Prostate gland (tissue), 2 donors: ENCODE data around the gene ANG. TPM values are rescaled to one million over a fixed set of nuclear protein-coding genes. Genes with fewer than 3 reads are reported as not detected.

Experiments
- DNase-seq: peaks from one replicate; pipeline ENCODE4 v3.0.0-alpha.2; 2019; ENCODE audit warnings: low spot score
- H3K27ac ChIP-seq, 2 donors: fragments of 200-600 bp; sonication (generic); 2 replicates each; pipeline ENCODE4 v1.5.1; 2017 to 2019
- H3K27me3 ChIP-seq: fragments of 200-600 bp; sonication (generic); replicated peaks from 2 replicates; pipeline ENCODE4 v1.5.1; 2019; ENCODE audit not compliant: insufficient read depth
- H3K36me3 ChIP-seq, 2 donors: fragments of 200-600 bp; sonication (generic); 1 replicate in 1 of 2; 2 replicates in 1 of 2; pipeline versions ENCODE4 v1.5.1 to v1.8.1; 2017 to 2019
- H3K4me1 ChIP-seq: fragments of 200-600 bp; sonication (generic); replicated peaks from 2 replicates; pipeline ENCODE4 v1.5.1; 2019
- H3K4me3 ChIP-seq, 2 donors: fragments of 200-600 bp; sonication (generic); 2 replicates each; pipeline ENCODE4 v1.5.1; 2017 to 2019
- H3K9me3 ChIP-seq: fragments of 200-600 bp; sonication (generic); 2 replicates; pipeline ENCODE4 v1.5.1; 2017
- CTCF ChIP-seq, 4 experiments: fragments of 200-600 bp in 2 of 4; fragments of 450-650 bp in 2 of 4; sonication (generic) in 2 of 4; IDR thresholded peaks; 1 replicate in 3 of 4; 2 replicates in 1 of 4; pipeline ENCODE4 v1.5.1; 2016 to 2019; ENCODE audit warnings: antibody characterized with exemption in 4 of 4, mild to moderate bottlenecking in 2 of 4, moderate library complexity in 2 of 4
- POLR2A ChIP-seq: fragments of 450-650 bp; IDR thresholded peaks from one replicate; pipeline ENCODE4 v1.6.1; 2016; ENCODE audit warnings: antibody characterized with exemption, mild to moderate bottlenecking
- POLR2AphosphoS5 ChIP-seq: sonication (generic); formaldehyde crosslinking; IDR thresholded peaks from one replicate; pipeline ENCODE4 v1.6.1; 2017; ENCODE audit warnings: antibody characterized with exemption
- WGBS: methylation state at CpG from one replicate; pipeline ENCODE4 v1.1.5; 2018; 5-methylcytosine and 5-hydroxymethylcytosine counted together
- intact Hi-C: fragments of 100-400 bp; cut with DNase I; formaldehyde crosslinking; loops from one replicate; pipeline ENCODE4 v1.14.2; 2022
- total RNA-seq, 2 donors: library from RNA; depleted of rRNA; stranded (reverse); fragments of >200 nt; gene quantifications; one replicate each; pipeline ENCODE4 v1.1.0, GENCODE V29; 2016

Gene ANG
- total RNA-seq, 2 donors from 2014 or later = 58.6 to 78.2 TPM

DNA sequence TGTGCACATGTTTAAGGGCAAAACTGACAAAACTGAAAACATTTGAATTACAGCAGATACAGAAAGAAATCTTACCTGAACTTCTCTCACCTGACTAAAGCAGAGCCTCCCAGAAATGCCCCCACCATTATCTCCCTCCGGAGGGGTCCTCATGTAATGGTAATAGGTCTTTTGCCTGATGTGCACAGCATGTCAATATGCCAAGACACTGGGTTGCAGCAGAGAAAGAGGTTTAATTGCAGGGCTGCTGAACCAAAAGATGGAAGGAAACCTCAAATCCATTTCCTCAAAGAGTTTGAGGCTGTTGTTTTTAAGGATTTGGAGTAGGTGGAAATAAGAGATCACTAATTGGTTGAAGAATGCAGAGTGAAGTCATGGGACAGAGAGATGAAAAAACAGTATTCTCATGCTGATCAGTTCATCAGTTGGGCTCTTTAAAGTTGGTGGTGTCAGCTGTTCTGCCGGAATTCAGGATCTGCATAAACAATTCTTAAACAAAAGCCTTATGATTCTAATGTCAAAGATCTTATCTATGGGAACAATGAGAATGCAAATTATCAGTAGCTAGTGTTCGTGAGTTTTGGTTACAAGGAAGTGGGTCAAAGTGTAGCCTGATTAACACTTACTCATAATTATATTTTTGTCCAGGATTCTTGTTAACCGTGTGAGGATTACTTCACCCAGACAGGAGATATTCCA, 18.2 kb downstream of the ANG start:
- Histone ChIP-seq H3K27ac (no peak overlapping the region), H3K4me3 (no peak overlapping the region), H3K4me1 (no peaks in the 10 kb centered on the region), H3K9me3 (no peaks in the 10 kb centered on the region), H3K27me3 (no peaks in the 10 kb centered on the region), H3K36me3 (no peaks in the 10 kb centered on the region)
- WGBS = 39% methylated on average over 4 of the region's 4 CpGs
- no peak for TF ChIP-seq CTCF (IDR thresholded peaks at IDR 0.05)
- TF ChIP-seq POLR2A = no peak
- no peak for DNase-seq
- intact Hi-C loops = no loop called here

DNA sequence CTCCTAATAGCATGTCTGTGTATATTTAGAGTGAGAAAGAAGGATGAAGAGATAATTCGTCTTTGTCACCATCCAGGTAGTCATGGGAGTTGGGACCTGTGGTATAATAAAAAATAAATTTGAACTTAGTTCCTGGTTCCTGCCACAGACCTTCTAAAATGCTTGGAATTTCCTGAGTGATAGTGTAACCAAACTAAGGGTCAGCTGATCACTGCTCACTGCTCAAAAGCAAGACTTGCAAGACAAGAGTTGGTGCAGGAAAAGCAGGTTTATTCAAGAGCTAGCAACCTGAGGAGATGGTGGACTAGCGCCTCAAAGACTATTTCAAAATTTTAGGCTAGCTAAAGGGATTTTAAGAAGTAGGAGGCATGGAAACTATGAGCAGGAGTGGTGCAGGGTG, 19.1 kb downstream of the ANG start:
- peak; percentile 50 for DNase-seq

DNA sequence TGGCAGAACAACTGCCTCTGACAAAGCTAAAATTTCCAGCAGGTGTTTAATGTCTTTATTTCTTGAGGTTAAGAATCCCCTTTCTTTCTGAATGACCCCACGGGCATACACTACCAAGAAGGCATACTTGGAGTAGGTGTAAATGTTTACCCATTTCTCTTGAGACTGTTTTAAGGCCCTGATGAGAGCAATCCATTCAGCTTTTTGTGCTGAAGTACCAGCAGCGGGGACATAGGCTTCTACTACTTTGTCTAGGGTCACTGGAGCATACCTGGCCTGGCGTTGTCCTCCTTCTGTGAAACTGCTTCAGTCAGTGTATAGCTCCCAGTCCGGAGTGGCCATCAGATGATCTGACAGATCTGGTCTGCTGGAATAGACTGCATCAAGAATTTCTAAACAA, 22.7 kb downstream of the ANG start:
- Histone ChIP-seq H3K36me3 (no peaks in the 10 kb centered on the region), H3K9me3 (no peaks in the 10 kb centered on the region), H3K4me1 (peaks cover 2% of the 10 kb centered on the region), H3K27me3 (no peaks in the 10 kb centered on the region), H3K27ac (no peak overlapping the region), H3K4me3 (no peak overlapping the region)
- no peak for DNase-seq
- 92% methylated on average over 4 of the region's 4 CpGs for WGBS
- TF ChIP-seq CTCF (IDR thresholded peaks at IDR 0.05) (no peak), POLR2AphosphoS5 (no peak), POLR2A (no peak)
- intact Hi-C loops = no loop called here

More for the DNA sequence above, 19.1 kb downstream of the ANG start:
- Histone ChIP-seq H3K9me3 (no peaks in the 10 kb centered on the region), H3K4me1 (no peaks in the 10 kb centered on the region), H3K27ac (no peak overlapping the region), H3K4me3 (no peak overlapping the region), H3K27me3 (no peaks in the 10 kb centered on the region), H3K36me3 (no peaks in the 10 kb centered on the region)
- WGBS = 53% methylated on average over 2 of the region's 2 CpGs
- intact Hi-C loops = no loop called here
- TF ChIP-seq POLR2A = no peak
- peak; percentile 43 for TF ChIP-seq POLR2AphosphoS5
- TF ChIP-seq CTCF (IDR thresholded peaks at IDR 0.05) = no peak

GRCh38 chr14:20711685-20712084, 23.1 kb downstream of the ANG start:
- DNase-seq = no peak
- Histone ChIP-seq H3K9me3 (no peaks in the 10 kb centered on the region), H3K36me3 (no peaks in the 10 kb centered on the region), H3K27me3 (no peaks in the 10 kb centered on the region), H3K27ac (no peak overlapping the region), H3K4me1 (peaks cover 2% of the 10 kb centered on the region), H3K4me3 (no peak overlapping the region)
- WGBS = 80% methylated on average over 4 of the region's 4 CpGs
- intact Hi-C loops = no loop called here
- TF ChIP-seq POLR2A (no peak), POLR2AphosphoS5 (no peak), CTCF (IDR thresholded peaks at IDR 0.05) (no peak)

DNA sequence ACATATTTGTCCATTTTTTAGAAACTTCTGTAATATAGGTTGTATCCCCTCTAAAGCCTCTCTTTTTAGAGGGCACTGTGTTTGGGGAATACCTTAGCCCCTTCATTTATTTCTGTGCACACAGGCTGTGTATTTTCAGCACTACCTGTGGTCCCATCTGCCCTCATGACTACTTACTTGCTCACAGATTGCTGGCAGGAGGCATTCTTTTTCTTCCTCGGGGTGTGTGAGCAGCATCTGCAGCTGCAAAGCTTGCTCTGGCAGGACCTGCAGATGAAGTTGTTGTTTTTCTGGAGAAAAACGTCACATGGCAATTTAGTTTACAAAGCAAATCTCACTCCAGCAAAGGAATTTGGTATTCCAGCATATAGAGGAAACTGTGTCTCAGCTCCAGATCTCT, 24.3 kb downstream of the ANG start:
- no peak overlapping the region for H3K27ac ChIP-seq
- TF ChIP-seq POLR2A = no peak
- TF ChIP-seq POLR2AphosphoS5 = no peak
- no peak for TF ChIP-seq CTCF (IDR thresholded peaks at IDR 0.05)
- intact Hi-C loops = no loop called here
- no peaks in the 10 kb centered on the region for H3K9me3 ChIP-seq
- no peak for DNase-seq
- H3K27me3 ChIP-seq = no peaks in the 10 kb centered on the region
- 38% methylated on average over 2 of the region's 2 CpGs for WGBS
- H3K4me1 ChIP-seq = peaks cover 2% of the 10 kb centered on the region
- no peak overlapping the region for H3K4me3 ChIP-seq
- H3K36me3 ChIP-seq = no peaks in the 10 kb centered on the region
